SK-N-SH (cell line): ENCODE measurements around the gene ZNF296. TPM values are rescaled to one million over a fixed set of nuclear protein-coding genes. Genes with fewer than 3 reads are reported as not detected.

Experiments
- CTCF ChIA-PET: fragments of 300-600, 350-600 bp; formaldehyde crosslinking; extraction: SDS; loops from one replicate; lab custom pipeline; 2021; lab: Yijun Ruan, JAX
- POLR2A ChIA-PET: fragments of 350-600 bp; sonication (Branson Sonifier 250); formaldehyde crosslinking; extraction: SDS; loops from one replicate; lab custom pipeline; 2020; ENCODE audit warnings: antibody characterized with exemption, inconsistent platforms; lab: Yijun Ruan, JAX
- DNase-seq: peaks from one replicate; pipeline ENCODE4 v3.0.0; 2012
- H2AFZ ChIP-seq: fragments of 200-600 bp; sonication (generic); 2 replicates; pipeline ENCODE4 v1.8.1; 2016; ENCODE audit warnings: antibody characterized with exemption, mild to moderate bottlenecking, low read depth
- H3F3A ChIP-seq: fragments of 200-600 bp; sonication (generic); replicated peaks from 2 replicates; pipeline ENCODE3; 2016; ENCODE audit warnings: antibody characterized with exemption, mild to moderate bottlenecking; ENCODE audit not compliant: insufficient read depth
- H3K27ac ChIP-seq, 2 experiments: fragments of 200-500 bp in 1 of 2; fragments of 200-600 bp in 1 of 2; sonication (Bioruptor generic) in 1 of 2; sonication (generic), shearing (Covaris generic) in 1 of 2; 2 replicates each; pipeline versions ENCODE4 v1.5.1 to v1.6.1; 2014 to 2016; ENCODE audit warnings: low read depth in 2 of 2, inconsistent platforms in 1 of 2, low read length in 1 of 2, mild to moderate bottlenecking in 1 of 2, mixed read lengths in 1 of 2
- H3K27me3 ChIP-seq: fragments of 200-600 bp; sonication (generic), shearing (Covaris generic); 2 replicates; pipeline ENCODE4 v1.6.1; 2016; ENCODE audit warnings: mixed run types; ENCODE audit not compliant: insufficient read depth
- H3K36me3 ChIP-seq, 2 experiments: fragments of 200-500 bp in 1 of 2; fragments of 200-600 bp in 1 of 2; sonication (Bioruptor generic) in 1 of 2; sonication (generic) in 1 of 2; replicated peaks in 1 of 2; 2 replicates each; pipeline versions ENCODE3 to v1.5.1; 2014 to 2016; ENCODE audit warnings: low read length in 1 of 2, mild to moderate bottlenecking in 1 of 2; ENCODE audit not compliant: insufficient read depth in 2 of 2, control insufficient read depth in 1 of 2
- H3K4me1 ChIP-seq, 2 experiments: fragments of 200-500 bp in 1 of 2; fragments of 200-600 bp in 1 of 2; sonication (Bioruptor generic) in 1 of 2; sonication (generic), shearing (Covaris generic) in 1 of 2; 2 replicates each; pipeline versions ENCODE4 v1.5.1 to v1.6.1; 2014 to 2016; ENCODE audit warnings: low read depth in 1 of 2, low read length in 1 of 2, mixed run types in 1 of 2; ENCODE audit not compliant: insufficient read depth in 2 of 2, control insufficient read depth in 1 of 2
- H3K4me2 ChIP-seq: fragments of 200-600 bp; sonication (generic), shearing (Covaris generic); 2 replicates; pipeline ENCODE4 v1.6.1; 2017; ENCODE audit warnings: mixed run types
- H3K4me3 ChIP-seq, 2 experiments: fragments of 200-500 bp in 1 of 2; fragments of 200-600 bp in 1 of 2; sonication (Bioruptor generic) in 1 of 2; sonication (generic), shearing (Covaris generic) in 1 of 2; 2 replicates each; pipeline versions ENCODE4 v1.5.1 to v1.8.1; 2014 to 2016; ENCODE audit warnings: low read depth in 2 of 2, inconsistent platforms in 1 of 2, low read length in 1 of 2, mild to moderate bottlenecking in 1 of 2, mixed read lengths in 1 of 2, moderate library complexity in 1 of 2
- H3K79me2 ChIP-seq: fragments of 200-600 bp; sonication (generic); 2 replicates; pipeline ENCODE4 v1.8.1; 2017; ENCODE audit warnings: mild to moderate bottlenecking; ENCODE audit not compliant: insufficient read depth
- H3K9ac ChIP-seq: fragments of 200-600 bp; sonication (generic); 2 replicates; pipeline ENCODE4 v1.6.1; 2017; ENCODE audit warnings: mixed run types
- H3K9me2 ChIP-seq: fragments of 200-600 bp; sonication (generic); 2 replicates; pipeline ENCODE4 v1.6.1; 2017; ENCODE audit warnings: mixed run types
- H3K9me3 ChIP-seq: fragments of 200-600 bp; sonication (generic); 2 replicates; pipeline ENCODE4 v1.6.1; 2017; ENCODE audit warnings: mixed run types, mild to moderate bottlenecking, moderate library complexity
- H4K20me1 ChIP-seq: fragments of 200-600 bp; sonication (generic); 2 replicates; pipeline ENCODE4 v1.6.1; 2017; ENCODE audit warnings: mild to moderate bottlenecking, mixed run types; ENCODE audit not compliant: insufficient read depth
- CHD2 ChIP-seq: fragments of 150-350 bp; IDR thresholded peaks from 2 replicates; pipeline ENCODE4 v1.6.1; 2018; ENCODE audit warnings: low read length; ENCODE audit not compliant: partially characterized antibody
- ELF1 ChIP-seq: IDR thresholded peaks from 2 replicates; pipeline ENCODE4 v1.4.0; 2012
- EP300 ChIP-seq, 2 experiments: IDR thresholded peaks; 2 replicates each; pipeline versions ENCODE4 v1.4.0 to v1.6.1; 2012; ENCODE audit warnings: borderline replicate concordance in 1 of 2, low read depth in 1 of 2, low read length in 1 of 2
- EZH2phosphoT487 ChIP-seq: fragments of 200-600 bp; sonication (generic); IDR thresholded peaks from 2 replicates; pipeline ENCODE4 v1.6.1; 2017; ENCODE audit warnings: low read depth, mixed run types, mild to moderate bottlenecking, antibody characterized with exemption, moderate library complexity, borderline replicate concordance
- FOSL2 ChIP-seq: IDR thresholded peaks from 2 replicates; pipeline ENCODE4 v1.4.0; 2012; ENCODE audit warnings: low read depth, mild to moderate bottlenecking, moderate library complexity, borderline replicate concordance
- FOXJ3 ChIP-seq: sonication (generic); formaldehyde crosslinking; IDR thresholded peaks from 2 replicates; pipeline ENCODE4 v1.5.1; 2020; ENCODE audit warnings: mild to moderate bottlenecking, missing genetic modification reagents
- FOXM1 ChIP-seq: IDR thresholded peaks from 2 replicates; pipeline ENCODE4 v1.4.0; 2012; ENCODE audit warnings: low read depth, mild to moderate bottlenecking
- GABPA ChIP-seq: IDR thresholded peaks from 2 replicates; pipeline ENCODE4 v1.4.0; 2012; ENCODE audit warnings: low read depth, mild to moderate bottlenecking
- GATA2 ChIP-seq: sonication (generic); formaldehyde crosslinking; IDR thresholded peaks from 2 replicates; pipeline ENCODE4 v1.5.0; 2020; ENCODE audit warnings: mild to moderate bottlenecking, missing genetic modification reagents
- IRF3 ChIP-seq: fragments of 150-350 bp; IDR thresholded peaks from 2 replicates; pipeline ENCODE4 v1.6.1; 2016; ENCODE audit warnings: mild to moderate bottlenecking, low read depth, low read length
- MAX ChIP-seq: IDR thresholded peaks from 2 replicates; pipeline ENCODE4 v1.4.0; 2012; ENCODE audit warnings: low read depth
- NFIC ChIP-seq: IDR thresholded peaks from 2 replicates; pipeline ENCODE4 v1.4.0; 2012; ENCODE audit warnings: borderline replicate concordance
- POLR2AphosphoS5 ChIP-seq: IDR thresholded peaks from 2 replicates; pipeline ENCODE4 v1.6.1; 2012; ENCODE audit warnings: low read depth, low read length
- RFX5 ChIP-seq: IDR thresholded peaks from 2 replicates; pipeline ENCODE4 v1.6.1; 2012; ENCODE audit warnings: mild to moderate bottlenecking, improper control_type of control experiment, low read length
- RXRA ChIP-seq: IDR thresholded peaks from 2 replicates; pipeline ENCODE4 v1.4.0; 2012; ENCODE audit warnings: low read depth, mild to moderate bottlenecking, borderline replicate concordance
- SIN3A ChIP-seq: IDR thresholded peaks from 2 replicates; pipeline ENCODE4 v1.6.1; 2012; ENCODE audit warnings: low read depth, mild to moderate bottlenecking, low read length, moderate library complexity, borderline replicate concordance
- SMC3 ChIP-seq: IDR thresholded peaks from 2 replicates; pipeline ENCODE4 v1.6.1; 2012; ENCODE audit warnings: low read depth, low read length, improper control_type of control experiment
- TAF1 ChIP-seq: IDR thresholded peaks from 2 replicates; pipeline ENCODE4 v1.6.1; 2012; ENCODE audit warnings: low read depth, mild to moderate bottlenecking, low read length, moderate library complexity, borderline replicate concordance
- TCF12 ChIP-seq: IDR thresholded peaks from 2 replicates; pipeline ENCODE4 v1.4.0; 2012
- YY1 ChIP-seq: IDR thresholded peaks from 2 replicates; pipeline ENCODE4 v1.4.0; 2012; ENCODE audit warnings: low read depth, mild to moderate bottlenecking
- ZBTB33 ChIP-seq: IDR thresholded peaks from 2 replicates; pipeline ENCODE4 v1.4.0; 2012; ENCODE audit warnings: low read depth, borderline replicate concordance
- WGBS: methylation state at CpG from one replicate; pipeline ENCODE4 v1.1.6; 2017; ENCODE audit warnings: low lambda C conversion rate; 5-methylcytosine and 5-hydroxymethylcytosine counted together
- polyA plus RNA-seq, 3 experiments: library from polyadenylated mRNA; depleted of rRNA; stranded (reverse); fragments of >200 nt; gene quantifications; 2 replicates each; pipeline ENCODE4 v1.2.3, GENCODE V29; 2012
- TF ChIP-seq, protein P1 (sequence below): IDR thresholded peaks from 2 replicates; pipeline ENCODE4; 2012
- TF ChIP-seq, protein P2 (sequence below): fragments of 200-600 bp; sonication (generic); IDR thresholded peaks from 2 replicates; pipeline ENCODE4 v1.6.1; 2017; ENCODE audit warnings: antibody characterized with exemption, mild to moderate bottlenecking, moderate library complexity

ZNF296 gene
- polyA plus RNA-seq, 1 of the 3 experiments (the other 2 are of a cell fraction) = 0.21 TPM

GRCh38 chr19:45057444-45057843 is 18.8 kb downstream of the ZNF296 start:
- WGBS = 90% methylated on average over 9 of the region's 9 CpGs
- Histone ChIP-seq H3K9ac (no peak overlapping the region), H3K9me3 (no peaks in the 10 kb centered on the region), H2AFZ (no peak overlapping the region), H3K4me2 (no peak overlapping the region), H3K27ac (no peak overlapping the region), H3K4me3 (no peak overlapping the region), H3K79me2 (peaks cover 33% of the 10 kb centered on the region; the same call in 1 of the 2 replicates), H3F3A (peaks cover 4% of the 10 kb centered on the region), H3K36me3 (peaks cover 38 to 74% of the 10 kb centered on the region in 2 experiments), H3K27me3 (no peaks in the 10 kb centered on the region), H3K4me1 (no peaks in the 10 kb centered on the region), H3K9me2 (no peaks in the 10 kb centered on the region), H4K20me1 (peaks cover 15% of the 10 kb centered on the region)
- no peak for TF ChIP-seq TAF1
- TF ChIP-seq NFIC = no peak
- no peak for TF ChIP-seq FOSL2
- no peak for TF ChIP-seq EZH2phosphoT487
- TF ChIP-seq POLR2AphosphoS5 = no peak
- TF ChIP-seq GATA2 (CRISPR knock-in tag) = no peak
- DNase-seq = no peak
- ChIA-PET POLR2A (interaction anchor here (0.8 to 1.0 kb wide), 2 partner anchors 19 to 21 kb away, joined by 3 read pairs; partner anchors contain the start of genes CLASRP and GEMIN7), CTCF (interaction anchor here (1.3 kb wide), 1 partner anchor 13 kb away, joined by 6 read pairs; no protein-coding TSS in a partner anchor)

- CTCF ChIA-PET = interaction anchor here (0.6 to 1.3 kb wide), 2 partner anchors 12 to 862 kb away, joined by 3 to 6 read pairs; no protein-coding TSS in a partner anchor
- Histone ChIP-seq H3K4me2 (no peak overlapping the region), H2AFZ (no peak overlapping the region), H3K36me3 (peaks cover 38 to 76% of the 10 kb centered on the region in 2 experiments), H3K27me3 (no peaks in the 10 kb centered on the region), H3K4me3 (no peak overlapping the region), H3K9me3 (no peaks in the 10 kb centered on the region), H3K27ac (no peak overlapping the region), H3F3A (peaks cover 4% of the 10 kb centered on the region), H3K9me2 (no peaks in the 10 kb centered on the region), H3K4me1 (no peaks in the 10 kb centered on the region), H3K79me2 (peaks cover 39% of the 10 kb centered on the region; the same call in 1 of the 2 replicates), H3K9ac (no peak overlapping the region), H4K20me1 (peaks cover 21% of the 10 kb centered on the region)
- POLR2A ChIA-PET = interaction anchor here (0.8 to 1.0 kb wide), 2 partner anchors 18 to 22 kb away, joined by 3 read pairs; partner anchors contain the start of genes CLASRP and GEMIN7
- no peak for TF ChIP-seq YY1
- TF ChIP-seq, protein P1, sequence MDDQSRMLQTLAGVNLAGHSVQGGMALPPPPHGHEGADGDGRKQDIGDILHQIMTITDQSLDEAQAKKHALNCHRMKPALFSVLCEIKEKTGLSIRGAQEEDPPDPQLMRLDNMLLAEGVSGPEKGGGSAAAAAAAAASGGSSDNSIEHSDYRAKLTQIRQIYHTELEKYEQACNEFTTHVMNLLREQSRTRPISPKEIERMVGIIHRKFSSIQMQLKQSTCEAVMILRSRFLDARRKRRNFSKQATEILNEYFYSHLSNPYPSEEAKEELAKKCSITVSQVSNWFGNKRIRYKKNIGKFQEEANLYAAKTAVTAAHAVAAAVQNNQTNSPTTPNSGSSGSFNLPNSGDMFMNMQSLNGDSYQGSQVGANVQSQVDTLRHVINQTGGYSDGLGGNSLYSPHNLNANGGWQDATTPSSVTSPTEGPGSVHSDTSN = no peak
- no peak for TF ChIP-seq SMC3
- no peak for TF ChIP-seq IRF3
- no peak for TF ChIP-seq FOXM1
- no peak for TF ChIP-seq EP300 (IDR thresholded peaks at IDR 0.05; ENCODE audit: borderline replicate concordance in 1 of 2, low read depth in 1 of 2, low read length in 1 of 2)
- TF ChIP-seq RXRA = no peak
- no peak for TF ChIP-seq GABPA
- TF ChIP-seq, protein P2, sequence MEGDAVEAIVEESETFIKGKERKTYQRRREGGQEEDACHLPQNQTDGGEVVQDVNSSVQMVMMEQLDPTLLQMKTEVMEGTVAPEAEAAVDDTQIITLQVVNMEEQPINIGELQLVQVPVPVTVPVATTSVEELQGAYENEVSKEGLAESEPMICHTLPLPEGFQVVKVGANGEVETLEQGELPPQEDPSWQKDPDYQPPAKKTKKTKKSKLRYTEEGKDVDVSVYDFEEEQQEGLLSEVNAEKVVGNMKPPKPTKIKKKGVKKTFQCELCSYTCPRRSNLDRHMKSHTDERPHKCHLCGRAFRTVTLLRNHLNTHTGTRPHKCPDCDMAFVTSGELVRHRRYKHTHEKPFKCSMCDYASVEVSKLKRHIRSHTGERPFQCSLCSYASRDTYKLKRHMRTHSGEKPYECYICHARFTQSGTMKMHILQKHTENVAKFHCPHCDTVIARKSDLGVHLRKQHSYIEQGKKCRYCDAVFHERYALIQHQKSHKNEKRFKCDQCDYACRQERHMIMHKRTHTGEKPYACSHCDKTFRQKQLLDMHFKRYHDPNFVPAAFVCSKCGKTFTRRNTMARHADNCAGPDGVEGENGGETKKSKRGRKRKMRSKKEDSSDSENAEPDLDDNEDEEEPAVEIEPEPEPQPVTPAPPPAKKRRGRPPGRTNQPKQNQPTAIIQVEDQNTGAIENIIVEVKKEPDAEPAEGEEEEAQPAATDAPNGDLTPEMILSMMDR = no peak
- TF ChIP-seq ZBTB33 = no peak
- no peak for TF ChIP-seq MAX
- TF ChIP-seq FOXJ3 (CRISPR knock-in tag) = no peak
- TF ChIP-seq POLR2AphosphoS5 = no peak
- TF ChIP-seq TCF12 = no peak
- no peak for TF ChIP-seq ELF1
- TF ChIP-seq RFX5 = no peak
- TF ChIP-seq FOSL2 = no peak
- no peak for TF ChIP-seq SIN3A
- no peak for TF ChIP-seq CHD2
- DNase-seq = no peak
- WGBS = 98% methylated on average over 8 of the region's 8 CpGs
Observed at GRCh38 chr19:45056831-45057230, 19.4 kb downstream of the ZNF296 start.
